ENCODE results near the gene CD9.
"Not testable (repeated sequence)": the region's sequence is repeated elsewhere in the genome, so short reads cannot be mapped to it uniquely, and the experiment has no call there.

CD9 gene

GRCh38 chr12:6200256-6201212, at the start of gene CD9:
TSS of gene CD9 (plus strand) at chr12:6200400. CDS start at chr12:6200500, 100 bp downstream.
- peak within 1 kb of the TSS; percentile 98 for H3K27ac ChIP-seq
- TF ChIP-seq CTCF (conservative IDR thresholded peaks at IDR 0.05), result no peak

GRCh38 chr12:6154730-6155459, 45.3 kb upstream of the CD9 start:
- H3K27ac ChIP-seq, result no peak overlapping the region

GRCh38 chr12:6157482-6157881, 42.7 kb upstream of the CD9 start:
- TF ChIP-seq CTCF (conservative IDR thresholded peaks at IDR 0.05), result no peak
- H3K27ac ChIP-seq, result no peak overlapping the region

More at GRCh38 chr12:6154730-6155459, 45.3 kb upstream of the CD9 start:
- TF ChIP-seq CTCF (conservative IDR thresholded peaks at IDR 0.05), result no peak

GRCh38 chr12:6158255-6158654, 41.9 kb upstream of the CD9 start:
- H3K27ac ChIP-seq, result no peak overlapping the region
- no peak for TF ChIP-seq CTCF (conservative IDR thresholded peaks at IDR 0.05)

GRCh38 chr12:6158749-6159148, 41.5 kb upstream of the CD9 start:
- no peak overlapping the region for H3K27ac ChIP-seq
- TF ChIP-seq CTCF (conservative IDR thresholded peaks at IDR 0.05), result no peak

- not testable (repeated sequence) for H3K27ac ChIP-seq
Measured at GRCh38 chr12:6159166-6160011, 40.8 kb upstream of the CD9 start.

GRCh38 chr12:6160049-6160649, 40.1 kb upstream of the CD9 start:
- H3K27ac ChIP-seq, result not testable (repeated sequence)
